Superior temporal gyrus (tissue), 1 donor: ENCODE measurements around the gene MRPL20.
"Not testable (repeated sequence)": the region's sequence is repeated elsewhere in the genome, so short reads cannot be mapped to it uniquely, and the experiment has no call there.

ENCODE experiments used
- DNase-seq: peaks from one replicate; pipeline ENCODE4 v3.0.0-alpha.2; 2016; ENCODE audit errors: extremely low spot score

The MRPL20 gene

DNA sequence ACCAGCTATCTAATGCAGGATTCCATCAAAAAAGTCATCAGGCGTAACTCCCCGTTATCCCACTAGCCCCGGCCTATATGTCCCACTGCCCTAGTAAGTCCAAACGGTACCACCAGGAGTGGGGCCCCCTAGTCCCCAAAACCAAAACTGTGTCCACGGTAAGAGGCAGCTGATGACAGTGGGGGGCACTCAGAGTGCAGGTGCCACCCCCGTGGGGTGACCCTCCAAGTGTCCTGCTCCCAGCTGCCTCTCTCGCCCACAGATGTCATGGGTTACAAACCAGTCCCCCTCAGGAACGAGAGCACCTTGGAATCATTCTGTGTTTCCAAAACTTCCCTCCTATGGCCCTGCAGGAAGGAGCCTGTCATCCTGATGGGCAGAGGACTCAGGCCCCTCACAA, 21.2 kb downstream of the MRPL20 start:
- no peak for DNase-seq

DNA sequence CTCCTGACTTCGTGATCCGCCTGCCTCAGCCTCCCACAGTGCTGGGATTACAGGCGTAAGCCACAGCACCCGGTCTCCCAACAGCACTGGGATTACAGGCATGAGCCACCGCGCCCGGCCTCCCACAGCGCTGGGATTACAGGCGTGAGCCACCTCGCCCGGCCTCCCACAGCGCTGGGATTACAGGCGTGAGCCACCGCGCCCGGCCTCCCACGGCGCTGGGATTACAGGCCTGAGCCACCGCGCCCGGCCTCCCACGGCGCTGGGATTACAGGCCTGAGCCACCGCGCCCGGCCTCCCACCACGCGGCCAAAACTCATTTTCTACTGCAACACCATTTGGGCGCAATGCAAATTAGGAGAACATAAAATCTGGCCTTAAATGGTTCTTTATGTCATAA, 21.8 kb downstream of the MRPL20 start:
- not testable (repeated sequence) for DNase-seq

DNA sequence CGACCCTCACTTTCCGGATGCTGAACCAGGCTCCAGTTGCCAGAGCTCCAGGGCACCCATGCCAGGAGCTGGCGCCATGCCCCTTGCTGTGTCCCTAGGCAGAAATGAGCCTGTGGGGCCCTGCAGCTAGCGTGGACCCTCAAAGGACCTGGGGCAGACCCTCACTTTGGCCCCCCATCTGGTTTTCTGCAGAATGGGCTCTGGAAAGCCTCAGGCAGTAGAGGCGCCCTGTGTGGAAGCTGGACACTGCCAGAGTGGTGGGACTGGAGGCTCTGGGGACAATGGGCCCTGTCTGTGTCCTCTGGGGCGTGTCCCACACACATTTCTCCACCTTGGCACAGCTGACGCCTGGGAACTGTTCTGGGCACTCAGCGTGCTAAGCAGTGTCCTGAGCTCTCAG, 25.8 kb downstream of the MRPL20 start:
- DNase-seq = no peak

DNA sequence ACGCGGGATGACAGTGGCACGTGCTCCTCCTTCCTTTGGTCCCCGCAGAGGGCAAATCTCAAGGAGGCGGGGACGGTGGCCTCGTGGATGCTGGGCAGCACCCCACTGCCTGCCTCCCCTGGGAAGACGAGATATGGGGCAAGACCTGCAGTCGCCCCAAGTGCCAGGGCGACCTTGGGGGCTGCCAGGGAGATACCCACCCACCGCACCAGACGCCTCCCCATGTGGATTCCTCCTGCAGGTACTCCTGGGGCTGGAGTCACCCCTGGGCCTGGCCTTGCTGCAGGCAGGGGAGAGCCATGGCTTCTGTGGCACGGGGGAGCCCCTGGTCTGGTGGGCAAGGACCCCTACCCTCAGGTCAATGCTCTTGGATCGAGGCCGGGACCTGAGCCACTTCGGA, 26.2 kb downstream of the MRPL20 start:
- DNase-seq = no peak

DNA sequence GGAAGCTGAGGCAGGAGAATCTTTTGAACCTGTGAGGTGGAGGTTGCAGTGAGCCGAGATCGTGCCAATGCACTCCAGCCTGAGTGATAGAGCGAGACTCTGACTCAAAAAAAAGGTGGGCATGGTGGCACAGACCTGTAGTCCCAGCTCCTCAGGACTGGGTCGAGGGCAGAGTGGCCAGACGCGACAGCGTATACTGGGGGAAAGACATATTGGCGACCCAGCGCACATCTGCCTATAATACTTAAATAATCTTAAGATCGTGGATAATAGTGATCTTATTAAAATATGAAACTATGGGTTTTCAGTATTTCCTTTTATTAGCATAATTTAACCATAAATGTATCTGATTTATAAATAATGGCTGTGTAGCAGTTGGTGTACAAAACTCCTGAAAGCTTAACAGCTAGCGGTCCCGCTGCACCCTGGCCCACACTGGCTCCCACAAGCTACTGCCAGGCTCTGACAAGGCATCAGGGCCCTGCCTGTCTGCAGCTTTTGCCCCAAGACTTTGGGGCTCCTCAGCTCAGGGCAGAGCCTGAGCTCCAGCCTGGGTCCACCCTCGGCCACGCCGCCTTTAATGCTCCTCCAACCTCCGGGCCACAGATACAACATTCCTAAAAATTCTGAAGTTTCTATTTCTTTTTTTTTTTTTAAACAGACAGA, 29.4 kb downstream of the MRPL20 start:
- DNase-seq = no peak

DNA sequence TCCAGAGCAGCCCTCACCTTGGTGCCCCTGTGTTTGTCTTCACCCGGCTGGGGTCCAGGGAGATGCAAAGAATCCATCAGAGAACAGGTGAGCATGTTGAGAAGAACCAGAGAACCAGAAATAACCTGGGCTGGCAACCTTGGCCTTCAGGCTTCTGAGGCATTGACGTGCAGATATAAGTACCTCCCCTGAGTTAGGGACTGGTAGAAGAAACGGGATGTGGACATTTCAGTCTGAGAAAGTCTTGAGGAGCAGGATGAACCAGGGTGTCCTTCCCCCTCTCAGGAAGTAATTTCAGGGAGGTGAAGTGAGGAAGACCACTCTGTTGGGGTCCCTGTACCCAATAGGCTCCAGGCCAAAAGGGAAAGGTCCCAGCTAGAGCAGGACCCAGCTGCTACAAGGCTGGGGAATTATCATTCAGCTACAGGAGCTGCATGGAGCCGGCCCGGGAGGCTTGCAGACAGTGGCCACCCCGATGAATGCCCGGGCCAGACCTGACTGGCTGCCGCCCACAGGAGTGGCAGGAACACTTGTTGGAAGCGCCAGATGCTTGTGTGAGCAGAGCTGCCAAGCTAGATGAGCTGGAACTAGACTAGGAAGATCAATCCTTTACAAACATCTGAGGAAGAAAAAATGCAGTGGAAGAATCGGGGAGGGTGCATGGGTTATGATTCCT, 30.4 kb downstream of the MRPL20 start:
- DNase-seq = no peak

DNA sequence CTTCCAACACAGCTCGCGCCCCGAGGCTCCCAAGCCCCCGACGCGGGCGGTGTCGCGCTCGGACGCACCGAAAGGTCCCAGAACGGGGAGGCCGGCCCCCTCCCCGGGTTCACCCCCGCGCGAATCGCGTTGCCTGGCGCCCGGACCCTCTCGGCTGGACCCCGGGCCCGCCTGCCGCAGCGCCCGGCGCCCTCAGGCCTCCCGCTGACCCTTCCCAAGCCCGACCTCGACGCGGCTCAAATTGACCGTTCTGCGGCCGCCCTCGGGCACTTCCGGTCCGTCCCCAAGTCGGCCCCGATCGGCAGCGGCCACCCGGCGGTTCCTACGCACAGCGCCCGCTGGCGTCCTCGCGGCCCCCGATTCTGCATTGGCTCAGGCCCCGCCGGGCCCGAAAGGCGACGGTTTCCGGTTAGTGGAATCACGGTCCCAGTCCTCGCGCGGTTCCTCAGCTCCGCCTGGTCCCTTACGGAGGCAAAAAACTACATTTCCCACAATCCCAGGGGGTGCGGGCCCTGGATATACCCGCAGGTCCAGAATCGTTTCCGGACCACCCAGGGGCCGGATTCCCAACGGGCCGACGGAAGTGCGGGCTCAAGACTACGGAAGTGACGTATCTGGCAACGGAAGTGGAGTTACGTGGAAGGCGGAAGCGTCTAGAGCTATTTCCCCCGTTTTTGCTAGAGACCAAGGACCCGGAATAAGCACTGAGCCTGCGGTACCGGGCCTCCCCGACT, 32.0 kb downstream of the MRPL20 start, which contains the start of gene AURKAIP1:
TSS of gene AURKAIP1 (minus strand) at position 279 of the 734 bp plus-strand sequence. CDS start 451 bp downstream, outside the sequence.
- DNase-seq = peak; percentile 100

DNA sequence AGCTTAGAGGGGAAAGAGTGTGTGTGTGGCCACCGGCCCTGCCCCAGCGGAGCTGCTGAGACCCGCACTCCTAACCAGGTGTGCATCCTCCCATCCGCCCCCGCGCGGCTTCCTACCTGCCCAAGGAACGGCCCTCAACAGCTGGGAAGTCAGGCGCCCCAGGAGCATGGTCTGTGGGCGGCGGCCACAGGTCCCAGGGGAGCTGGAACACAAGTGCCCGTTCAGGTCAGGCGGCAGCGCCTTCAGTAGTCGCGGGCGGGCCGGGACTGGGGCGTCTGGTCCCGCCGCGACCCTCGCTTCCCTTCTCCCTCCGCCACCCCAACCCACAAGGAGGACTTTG, 32.5 kb downstream of the MRPL20 start:
- DNase-seq = no peak

DNA sequence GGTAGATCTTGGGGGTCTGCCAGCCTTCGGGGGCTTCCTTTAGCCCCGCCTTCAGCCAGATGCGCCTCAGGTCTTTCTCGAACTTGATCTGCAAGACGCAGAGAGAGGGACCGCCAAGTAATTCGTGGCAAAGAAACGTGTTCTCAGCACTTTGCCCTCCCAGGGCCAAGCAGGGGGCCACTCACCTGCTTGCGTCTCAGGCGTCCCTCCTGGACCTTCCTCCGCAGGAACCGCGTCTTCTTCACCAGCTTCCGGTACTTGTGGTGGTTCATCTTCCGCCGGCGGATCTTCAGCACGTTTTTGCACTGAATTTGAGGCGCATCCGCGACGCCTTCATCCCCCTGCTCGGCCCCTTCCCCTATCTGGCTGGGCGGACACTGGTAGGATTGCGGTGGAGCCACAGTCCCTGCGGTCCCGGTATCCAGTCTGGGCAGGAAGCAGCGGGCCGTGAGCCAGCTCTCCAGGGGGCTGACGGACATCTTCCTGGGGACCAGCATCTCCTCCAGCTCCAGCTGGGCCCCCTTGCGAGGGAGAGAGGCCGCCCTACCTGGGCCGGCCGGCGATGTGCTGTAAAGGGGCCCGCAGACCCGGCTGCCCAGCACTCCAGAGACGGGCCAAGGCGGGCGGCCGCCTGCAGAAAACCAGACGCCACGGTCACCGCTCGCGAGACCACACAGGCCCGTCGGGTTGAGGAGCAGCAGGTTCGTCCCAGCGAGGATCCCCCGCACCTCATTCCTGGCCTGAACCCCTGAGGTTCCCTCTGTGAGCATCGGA, 33.1 kb downstream of the MRPL20 start:
- no peak for DNase-seq

DNA sequence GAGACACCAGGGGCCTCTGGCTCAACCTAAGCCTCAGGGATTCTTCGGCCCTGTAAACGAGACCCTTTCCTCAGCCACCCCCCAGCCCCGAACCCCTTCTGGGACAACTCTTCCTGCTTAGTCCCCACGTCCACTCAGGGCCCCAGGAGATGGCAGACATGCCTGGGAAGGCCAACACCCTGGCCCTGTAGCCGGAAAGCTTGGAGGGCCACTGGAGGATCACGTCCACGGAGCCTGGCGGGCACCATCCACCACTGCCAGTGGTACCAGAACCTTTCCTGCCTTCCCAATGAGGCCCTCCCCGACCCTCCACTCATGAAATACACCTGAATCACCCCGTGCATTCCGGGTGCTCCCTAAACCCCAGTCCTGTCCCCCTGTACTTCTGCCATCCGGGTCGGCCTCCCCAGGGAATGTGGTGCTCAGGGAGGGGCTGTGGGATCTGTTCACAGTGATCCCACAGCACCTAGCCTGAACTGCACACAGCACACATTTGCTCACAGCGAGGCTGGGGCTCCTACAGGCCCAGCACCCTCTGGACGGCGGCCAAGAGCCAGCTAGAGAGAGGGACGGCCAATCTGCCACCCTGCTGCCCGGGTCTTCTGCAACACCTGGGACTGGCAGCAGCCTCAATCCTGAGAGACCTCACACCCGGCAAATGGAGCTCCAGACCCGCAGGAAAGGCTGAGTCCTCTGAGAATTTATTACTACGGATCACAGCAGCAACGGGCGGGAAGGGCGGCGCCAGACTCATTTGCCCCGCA, 33.9 kb downstream of the MRPL20 start:
- DNase-seq = no peak

DNA sequence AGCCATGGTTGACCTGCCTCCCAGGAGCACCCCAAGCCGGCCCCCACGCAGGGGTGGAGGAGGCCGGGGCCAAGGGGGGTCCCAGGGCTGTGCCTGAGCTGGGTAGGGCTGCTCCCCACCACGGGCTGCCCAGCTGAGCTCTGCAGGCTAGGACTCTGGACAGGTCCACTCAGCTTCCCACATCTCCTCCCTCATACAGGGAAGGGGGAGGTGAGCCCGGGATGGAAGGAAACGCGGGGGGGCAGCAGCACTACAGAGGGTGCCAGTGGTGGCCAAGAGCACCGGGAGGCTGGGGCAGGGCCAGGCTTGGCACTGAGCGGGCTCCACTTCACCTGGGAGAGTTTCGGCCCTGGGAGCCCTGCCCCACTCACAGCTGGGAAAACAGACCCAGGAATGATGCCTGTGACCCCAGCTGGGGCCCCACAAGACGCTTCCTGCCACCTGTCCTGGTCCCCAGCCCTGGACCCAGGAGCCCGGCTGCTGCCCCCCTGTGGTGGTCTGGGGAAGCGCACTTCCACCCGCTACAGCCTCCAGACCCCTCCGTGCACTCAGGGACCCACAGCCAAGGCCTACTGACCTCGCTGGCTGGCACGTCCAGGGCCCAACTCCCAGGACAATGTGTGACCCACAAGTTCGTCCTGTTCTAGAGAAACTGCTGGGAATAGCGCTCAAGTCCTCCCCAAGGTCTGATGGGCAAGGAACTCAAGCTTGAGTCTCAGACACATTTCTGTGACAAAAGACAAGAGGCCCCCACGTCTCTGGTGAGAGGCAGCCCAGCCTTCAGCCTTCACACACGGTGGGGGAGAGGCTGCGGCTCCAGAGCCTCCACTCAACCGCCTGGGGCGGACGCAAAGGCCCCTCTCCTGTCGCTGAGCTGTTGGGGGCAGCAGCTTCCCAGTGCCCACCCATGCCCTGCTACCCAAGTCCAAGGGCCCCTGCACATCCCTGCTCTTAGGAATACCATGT, 35.1 kb downstream of the MRPL20 start:
- peak; percentile 47 for DNase-seq

DNA sequence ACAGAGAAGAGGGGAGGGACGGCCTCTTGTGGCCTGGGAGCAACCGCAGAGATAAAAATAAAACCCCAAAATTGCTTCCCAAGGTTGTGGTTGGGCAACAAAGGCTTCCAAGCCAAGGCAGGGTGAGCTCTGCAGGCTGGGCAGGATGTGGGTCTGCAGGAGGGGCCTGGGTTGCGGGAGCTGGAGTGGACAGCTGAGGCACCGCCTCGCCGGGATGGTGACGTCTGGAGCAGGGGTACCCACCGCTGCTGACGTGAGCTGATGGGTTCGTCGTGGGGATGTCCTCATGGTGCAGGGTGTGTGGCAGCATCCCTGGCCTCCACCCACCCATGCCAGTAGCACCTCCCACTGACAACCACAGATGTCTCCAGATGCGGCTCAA, 35.7 kb downstream of the MRPL20 start:
- DNase-seq = no peak

DNA sequence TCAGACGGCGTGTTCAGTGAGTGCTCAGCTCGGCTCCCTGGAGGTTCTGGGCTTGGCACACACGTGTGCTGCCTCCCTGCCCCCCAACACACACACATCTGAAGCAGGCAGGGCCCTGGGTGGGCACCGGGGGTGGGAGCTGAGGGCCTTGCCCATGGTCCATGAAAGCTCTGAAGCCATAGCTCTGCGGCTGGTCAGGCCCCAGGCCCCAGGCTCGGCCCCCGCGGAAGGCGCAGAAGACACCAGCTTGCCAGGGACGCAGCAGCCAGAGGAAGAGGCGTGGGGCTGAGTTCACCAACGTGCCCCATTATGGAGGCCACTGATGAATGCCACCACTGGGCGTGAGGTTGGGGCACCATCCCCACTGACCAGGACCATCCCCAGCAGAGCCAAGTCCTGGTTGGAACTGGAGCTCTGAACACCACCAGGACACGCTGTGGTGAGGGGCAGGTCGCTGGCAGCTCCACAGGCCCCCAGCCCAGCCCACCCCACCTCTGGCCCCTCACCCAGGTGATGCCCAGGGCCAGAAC, 36.3 kb downstream of the MRPL20 start:
- DNase-seq = no peak

DNA sequence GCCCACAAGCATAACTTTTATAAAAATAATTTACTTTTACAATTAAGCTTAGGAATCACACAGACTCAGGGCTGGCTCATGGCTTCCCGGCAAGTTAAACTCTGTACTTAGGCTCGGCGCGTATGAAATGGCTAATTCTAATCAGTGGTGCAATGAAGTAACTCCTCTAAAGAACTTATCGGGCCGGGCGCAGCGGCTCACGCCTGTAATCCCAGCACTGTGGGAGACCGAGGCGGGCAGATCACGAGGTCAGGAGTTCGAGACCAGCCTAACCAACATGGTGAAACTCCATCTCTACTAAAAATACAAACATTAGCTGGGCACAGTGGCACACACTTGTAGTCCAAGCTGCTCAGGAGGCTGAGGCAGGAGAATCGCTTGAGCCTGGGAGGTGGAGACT, 37.0 kb downstream of the MRPL20 start:
- not testable (repeated sequence) for DNase-seq

DNA sequence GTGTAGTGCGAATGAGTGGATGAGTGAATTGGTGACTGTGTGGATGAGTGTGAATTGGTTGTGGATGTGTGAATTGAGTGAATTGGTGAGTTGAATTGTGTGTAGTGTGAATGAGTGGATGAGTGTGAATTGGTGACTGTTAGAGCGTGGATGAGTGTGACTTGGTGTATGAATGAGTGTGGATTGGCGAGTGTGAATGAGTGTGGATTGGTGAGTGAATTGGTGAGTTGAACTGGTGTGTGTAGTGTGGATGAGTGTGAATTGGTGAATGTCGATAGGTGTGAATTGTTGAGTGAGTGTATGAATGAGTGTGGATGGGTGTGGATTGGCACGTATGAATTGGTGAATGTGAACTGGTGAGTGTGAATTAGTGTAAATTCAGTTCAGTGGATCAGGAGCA, 39.8 kb downstream of the MRPL20 start:
- DNase-seq = no peak

DNA sequence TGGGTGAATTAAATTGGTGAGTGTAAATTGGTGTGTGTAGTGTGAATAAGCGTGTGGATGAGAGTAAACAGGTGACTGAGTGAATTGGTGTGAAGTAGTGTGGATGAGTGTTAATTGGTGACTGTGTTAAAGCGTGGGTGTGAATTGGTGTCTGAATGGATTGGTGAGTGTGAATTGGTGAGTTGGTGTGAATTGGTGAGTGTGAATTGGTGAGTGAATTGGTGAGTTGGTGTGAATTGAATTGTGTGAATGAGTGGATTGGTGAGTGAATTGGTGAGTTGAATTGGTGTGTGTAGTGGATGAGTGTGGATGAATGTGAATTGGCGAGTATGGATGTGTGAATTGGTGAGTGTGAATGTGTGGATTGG, 40.4 kb downstream of the MRPL20 start:
- no peak for DNase-seq

DNA sequence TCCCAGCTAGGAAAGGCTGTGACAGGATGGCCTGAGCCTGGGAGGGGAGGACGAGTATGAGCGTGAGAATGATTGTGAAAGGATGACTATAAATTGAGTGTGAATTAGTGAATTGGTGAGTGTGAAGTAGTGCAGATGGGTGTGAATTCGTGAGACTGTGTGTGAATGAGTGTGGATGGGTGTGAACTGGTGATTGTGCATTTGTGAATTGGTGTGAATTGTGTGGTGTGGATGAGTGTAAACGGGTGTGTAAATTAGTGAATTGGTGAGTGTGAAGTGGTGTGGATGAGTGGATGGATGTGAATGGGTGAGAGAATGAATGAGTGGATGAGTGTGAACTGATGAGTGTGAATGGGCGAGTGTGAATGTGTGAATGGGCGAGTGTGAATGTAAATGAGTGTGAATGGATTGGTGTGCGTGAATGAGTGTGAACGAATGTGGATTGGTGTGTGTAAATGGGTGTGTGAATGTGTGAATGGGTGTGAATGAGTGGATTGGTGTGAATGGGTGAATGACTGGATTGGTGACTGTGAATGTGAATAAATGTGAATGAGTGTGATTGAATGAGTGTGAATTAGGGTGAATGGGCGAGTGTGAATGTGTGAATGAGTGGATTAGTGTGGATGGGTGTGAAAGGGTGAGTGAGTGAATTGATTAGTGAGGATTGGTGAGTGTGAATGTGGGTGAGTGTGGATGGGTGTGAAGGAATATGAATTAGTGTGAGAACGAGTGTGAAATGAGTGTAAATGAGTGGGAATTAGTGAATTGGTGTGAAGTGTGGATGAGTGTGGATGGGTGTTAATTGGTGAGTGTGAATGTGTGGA, 41.0 kb downstream of the MRPL20 start:
- DNase-seq = no peak

DNA sequence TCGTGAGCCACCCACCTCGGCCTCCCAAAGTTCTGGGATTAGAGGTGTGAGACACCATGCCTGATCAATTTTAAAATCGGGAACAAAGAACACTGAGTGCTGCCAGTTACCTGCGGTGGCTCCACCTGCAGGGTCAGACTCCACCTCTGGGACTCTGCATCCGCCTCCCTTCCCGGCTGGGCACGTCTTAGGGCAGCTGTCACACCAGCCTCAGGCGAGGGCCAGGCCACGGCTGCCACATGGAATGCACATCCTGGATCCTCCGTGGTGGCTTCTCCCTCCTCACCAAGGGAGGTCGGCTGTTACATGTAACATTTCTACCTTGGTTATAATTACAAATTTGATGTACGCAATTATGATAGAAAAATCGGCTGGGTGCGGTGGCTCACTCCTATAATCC, 42.8 kb downstream of the MRPL20 start:
- DNase-seq = no peak

DNA sequence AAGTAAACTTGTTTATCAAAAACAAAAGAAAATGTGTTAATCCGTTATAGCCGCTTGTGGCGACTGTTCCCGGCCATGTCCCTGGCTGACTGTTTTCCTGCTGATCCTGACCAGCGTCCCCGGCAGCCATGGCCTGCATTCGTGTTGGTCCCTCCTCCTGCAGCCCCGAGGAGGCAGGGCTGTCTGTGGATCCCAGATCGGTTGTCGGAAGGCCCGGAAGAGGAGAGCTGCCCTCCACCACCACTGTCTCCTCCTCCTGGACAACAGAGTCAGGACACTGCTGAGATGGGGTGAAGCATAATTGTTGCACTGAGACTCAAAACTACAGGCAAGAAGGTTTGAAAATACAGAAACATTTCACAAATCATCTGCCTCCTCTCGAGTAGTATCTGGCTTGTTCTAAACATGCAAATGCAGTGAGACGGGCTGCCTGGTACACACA, 45.1 kb downstream of the MRPL20 start:
- DNase-seq = no peak
